D721Med (cell line): Measurements from ENCODE around the gene DCST2.

Source experiments
- DNase-seq: peaks from one replicate; pipeline ENCODE4 v3.0.0; 2011; ENCODE audit warnings: low spot score; ENCODE audit not compliant: insufficient read length
- FAIRE-seq: peaks from 2 replicates; lab custom pipeline; 2011; peaks lifted over from hg19 to GRCh38; lab: Jason Lieb, UNC
- CTCF ChIP-seq: IDR thresholded peaks from 2 replicates; pipeline ENCODE4 v1.5.1; 2012; ENCODE audit warnings: mild to moderate bottlenecking, control low read depth; ENCODE audit not compliant: insufficient read depth; ENCODE audit errors: missing control alignments

The DCST2 gene

GRCh38 chr1:155013632-155014031, 19.9 kb downstream of the DCST2 start:
- no peak for TF ChIP-seq CTCF
- no peak for DNase-seq
- no peak for FAIRE-seq

GRCh38 chr1:155012776-155013602, 20.6 kb downstream of the DCST2 start:
- no peak for TF ChIP-seq CTCF
- FAIRE-seq = no peak
- DNase-seq = no peak

GRCh38 chr1:155012026-155012546, 21.5 kb downstream of the DCST2 start:
- no peak for TF ChIP-seq CTCF
- DNase-seq (peak; percentile 94), FAIRE-seq (peak; percentile 96)

- no peak for TF ChIP-seq CTCF
- FAIRE-seq (no peak), DNase-seq (no peak)
These were observed 22.1 kb downstream of the DCST2 start for GRCh38 chr1:155011437-155012025.

GRCh38 chr1:155011004-155011416, 22.6 kb downstream of the DCST2 start:
- DNase-seq (peak; percentile 88), FAIRE-seq (no peak)
- no peak for TF ChIP-seq CTCF

GRCh38 chr1:155010211-155010918, 23.2 kb downstream of the DCST2 start:
- TF ChIP-seq CTCF = no peak
- FAIRE-seq (no peak), DNase-seq (no peak)
